Measurements from ENCODE around the gene ITGAV.

ITGAV gene

GRCh38 chr2:186624276-186624675 lies 34.4 kb downstream of the ITGAV start:
- POLR2A ChIA-PET = no interaction called here
- TF ChIP-seq, protein P1, sequence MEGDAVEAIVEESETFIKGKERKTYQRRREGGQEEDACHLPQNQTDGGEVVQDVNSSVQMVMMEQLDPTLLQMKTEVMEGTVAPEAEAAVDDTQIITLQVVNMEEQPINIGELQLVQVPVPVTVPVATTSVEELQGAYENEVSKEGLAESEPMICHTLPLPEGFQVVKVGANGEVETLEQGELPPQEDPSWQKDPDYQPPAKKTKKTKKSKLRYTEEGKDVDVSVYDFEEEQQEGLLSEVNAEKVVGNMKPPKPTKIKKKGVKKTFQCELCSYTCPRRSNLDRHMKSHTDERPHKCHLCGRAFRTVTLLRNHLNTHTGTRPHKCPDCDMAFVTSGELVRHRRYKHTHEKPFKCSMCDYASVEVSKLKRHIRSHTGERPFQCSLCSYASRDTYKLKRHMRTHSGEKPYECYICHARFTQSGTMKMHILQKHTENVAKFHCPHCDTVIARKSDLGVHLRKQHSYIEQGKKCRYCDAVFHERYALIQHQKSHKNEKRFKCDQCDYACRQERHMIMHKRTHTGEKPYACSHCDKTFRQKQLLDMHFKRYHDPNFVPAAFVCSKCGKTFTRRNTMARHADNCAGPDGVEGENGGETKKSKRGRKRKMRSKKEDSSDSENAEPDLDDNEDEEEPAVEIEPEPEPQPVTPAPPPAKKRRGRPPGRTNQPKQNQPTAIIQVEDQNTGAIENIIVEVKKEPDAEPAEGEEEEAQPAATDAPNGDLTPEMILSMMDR (IDR thresholded peaks at IDR 0.05; ENCODE audit: insufficient read depth, low read length, missing control alignments) = no peak
- DNase-seq (ENCODE audit: low read depth, low spot score) = no peak
- CTCF ChIA-PET = interaction anchor here (1.4 kb wide), 1 partner anchor 17 kb away, joined by 3 read pairs; no protein-coding TSS in a partner anchor
- no peak overlapping the region for H3K4me3 ChIP-seq (ENCODE audit: low read depth, low read length)

GRCh38 chr2:186629250-186629996 lies 39.6 kb downstream of the ITGAV start:
- TF ChIP-seq, protein P1 (IDR thresholded peaks at IDR 0.05; ENCODE audit: insufficient read depth, low read length, missing control alignments) = no peak
- DNase-seq (ENCODE audit: low read depth, low spot score) = no peak
- no peak overlapping the region for H3K4me3 ChIP-seq (ENCODE audit: low read depth, low read length)
- ChIA-PET POLR2A (interaction anchor here (0.8 kb wide), 1 partner anchor 31 kb away, joined by 3 read pairs; no protein-coding TSS in a partner anchor), CTCF (interaction anchor here (2.2 to 4.7 kb wide), 4 partner anchors 11 to 125 kb away, joined by 8 to 26 read pairs (median 9); no protein-coding TSS in a partner anchor)

DNA sequence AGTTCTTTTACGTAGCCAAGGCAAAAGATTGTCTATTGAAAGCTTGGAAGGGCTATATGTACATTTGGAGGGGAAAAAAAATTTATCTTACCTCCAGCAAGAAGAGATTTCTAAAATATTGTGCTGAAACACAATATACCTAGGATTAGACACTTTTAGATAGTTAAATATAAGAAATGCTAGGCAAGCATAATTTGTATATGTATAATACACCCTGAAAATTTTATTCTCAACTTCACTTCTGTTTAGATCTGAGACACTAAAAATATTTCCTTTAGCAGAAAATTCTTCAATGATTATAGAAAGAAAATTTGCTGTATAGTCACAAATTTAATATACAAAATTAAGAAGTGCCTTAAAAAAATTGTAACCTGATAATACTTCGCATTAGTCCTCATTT lies 42.6 kb downstream of the ITGAV start:
- TF ChIP-seq, protein P1 (IDR thresholded peaks at IDR 0.05; ENCODE audit: insufficient read depth, low read length, missing control alignments) = no peak
- CTCF ChIA-PET = interaction anchor here (2.6 to 13.8 kb wide), 2 partner anchors 10 to 126 kb away, joined by 17 to 347 read pairs; no protein-coding TSS in a partner anchor
- no peak for DNase-seq (ENCODE audit: low read depth, low spot score)
- POLR2A ChIA-PET = no interaction called here
- H3K4me3 ChIP-seq (ENCODE audit: low read depth, low read length) = no peak overlapping the region

- ChIA-PET POLR2A (no interaction called here), CTCF (interaction anchor here (2.6 to 13.8 kb wide), 2 partner anchors 7 to 129 kb away, joined by 17 to 347 read pairs; no protein-coding TSS in a partner anchor)
- H3K4me3 ChIP-seq (ENCODE audit: low read depth, low read length) = no peak overlapping the region
- DNase-seq (ENCODE audit: low read depth, low spot score) = no peak
- TF ChIP-seq, protein P1 (IDR thresholded peaks at IDR 0.05; ENCODE audit: insufficient read depth, low read length, missing control alignments) = no peak
Observed at GRCh38 chr2:186634701-186635100, 44.8 kb downstream of the ITGAV start.

GRCh38 chr2:186636800-186637496 lies 47.1 kb downstream of the ITGAV start:
- TF ChIP-seq, protein P1 (IDR thresholded peaks at IDR 0.05; ENCODE audit: insufficient read depth, low read length, missing control alignments) = no peak
- ChIA-PET POLR2A (no interaction called here), CTCF (interaction anchor here (13.8 kb wide), 1 partner anchor 131 kb away, joined by 347 read pairs; no protein-coding TSS in a partner anchor)
- DNase-seq (ENCODE audit: low read depth, low spot score) = no peak
- H3K4me3 ChIP-seq (ENCODE audit: low read depth, low read length) = no peak overlapping the region

DNA sequence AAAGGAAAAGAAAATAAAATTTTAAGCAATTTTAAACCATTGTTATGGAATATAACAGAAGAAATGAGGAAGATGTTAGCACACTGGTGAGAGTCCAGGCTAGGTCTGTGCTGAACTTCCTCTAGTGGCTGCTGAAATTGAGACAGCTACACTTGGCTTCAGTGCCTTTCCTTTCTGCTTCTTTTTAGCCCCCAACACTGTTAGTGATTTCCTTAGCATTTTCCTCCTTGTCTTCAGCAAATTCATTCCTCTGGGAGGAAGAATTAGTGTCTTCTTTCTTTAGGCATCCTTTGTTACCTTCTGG lies 47.6 kb downstream of the ITGAV start:
- CTCF ChIA-PET = interaction anchor here (13.8 kb wide), 1 partner anchor 131 kb away, joined by 347 read pairs; no protein-coding TSS in a partner anchor
- no peak for DNase-seq (ENCODE audit: low read depth, low spot score)
- no peak overlapping the region for H3K4me3 ChIP-seq (ENCODE audit: low read depth, low read length)
- TF ChIP-seq, protein P1 (IDR thresholded peaks at IDR 0.05; ENCODE audit: insufficient read depth, low read length, missing control alignments) = no peak
- POLR2A ChIA-PET = no interaction called here
